ENCODE results near the gene TEF. TPM values are rescaled to one million over a fixed set of nuclear protein-coding genes. Genes with fewer than 3 reads are reported as not detected.
"Not testable (repeated sequence)": the region's sequence is repeated elsewhere in the genome, so short reads cannot be mapped to it uniquely, and the experiment has no call there.

TEF gene
- total and polyA plus RNA-seq, 9 of the 15 experiments (the other 6 are each of a cell fraction or from before 2014, with no cell fraction given): 0.04 to 3.1 (median 1.2) TPM

DNA sequence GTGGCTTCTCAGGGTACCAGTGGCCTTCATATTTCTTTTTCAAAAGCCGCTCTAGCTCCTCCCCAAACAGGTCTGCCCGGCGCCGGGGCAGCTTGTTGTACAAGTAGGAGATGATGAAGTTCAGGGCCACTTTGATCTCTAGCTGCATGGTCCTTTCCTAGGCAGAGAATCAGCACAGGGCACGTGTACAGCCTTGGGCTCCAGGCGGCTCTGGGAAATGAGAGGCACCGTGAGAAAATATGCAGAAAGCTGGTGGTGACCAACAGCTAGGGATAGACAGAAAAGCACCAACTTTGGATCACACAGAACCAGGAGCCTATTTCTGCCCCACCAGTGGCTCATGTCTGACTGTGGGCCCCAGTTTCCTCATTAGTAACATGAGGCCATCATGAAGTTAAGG is 55.5 kb downstream of the TEF start:
- no peak for DNase-seq (ENCODE audit: extremely low read depth in 1 of 4, low spot score in 3 of 4)
- Histone ChIP-seq H3K27ac (ENCODE audit: extremely low read depth, low read depth, low read length) (no peak overlapping the region), H4K20me1 (replicated peaks; ENCODE audit: control insufficient read depth, insufficient read depth, low read length) (no peaks in the 10 kb centered on the region; the same call in 1 of the 2 replicates), H2AFZ (ENCODE audit: low read depth, low read length) (no peak overlapping the region), H3K4me3 (no peak overlapping the region), H3K9me1 (ENCODE audit: control insufficient read depth, insufficient read depth, low read length) (no peaks in the 10 kb centered on the region), H3K36me3 (ENCODE audit: control insufficient read depth, insufficient read depth, low read length) (peaks cover 56% of the 10 kb centered on the region), H3K4me1 (replicated peaks in 1 of 2; ENCODE audit: control insufficient read depth in 2 of 2, insufficient read depth in 2 of 2, low read length in 2 of 2) (peaks cover 0 to 5% of the 10 kb centered on the region in 2 experiments; a peak in 2 of 5 replicates), H3K9me3 (replicated peaks; ENCODE audit: control insufficient read depth, insufficient read depth, low read depth, low read length) (no peaks in the 10 kb centered on the region), H3K27me3 (ENCODE audit: control insufficient read depth in 2 of 2, insufficient read depth in 2 of 2, low read length in 2 of 2) (no peaks in the 10 kb centered on the region), H3K4me2 (ENCODE audit: insufficient read depth, low read length) (no peak overlapping the region), H3K79me2 (ENCODE audit: control insufficient read depth, insufficient read depth, low read length) (peaks cover 28% of the 10 kb centered on the region), H3K9ac (ENCODE audit: insufficient read depth in 1 of 2, low read depth in 2 of 2, low read length in 2 of 2) (no peak overlapping the region)
- ChIA-PET CTCF (ENCODE audit: low intra/inter-chr PET ratio) (no interaction called here), POLR2A (interaction anchor here (0.8 kb wide), 2 partner anchors 11 to 43 kb away, joined by 3 read pairs; no protein-coding TSS in a partner anchor)
- ATAC-seq: no peak
- no peak for FAIRE-seq
- in situ Hi-C loops (cut with MboI) (no loop called here), intact Hi-C loops (cut with micrococcal nuclease) (no loop called here)
- no TSS peak for BruUV-seq (replicated peaks)
- TF ChIP-seq, protein P1, sequence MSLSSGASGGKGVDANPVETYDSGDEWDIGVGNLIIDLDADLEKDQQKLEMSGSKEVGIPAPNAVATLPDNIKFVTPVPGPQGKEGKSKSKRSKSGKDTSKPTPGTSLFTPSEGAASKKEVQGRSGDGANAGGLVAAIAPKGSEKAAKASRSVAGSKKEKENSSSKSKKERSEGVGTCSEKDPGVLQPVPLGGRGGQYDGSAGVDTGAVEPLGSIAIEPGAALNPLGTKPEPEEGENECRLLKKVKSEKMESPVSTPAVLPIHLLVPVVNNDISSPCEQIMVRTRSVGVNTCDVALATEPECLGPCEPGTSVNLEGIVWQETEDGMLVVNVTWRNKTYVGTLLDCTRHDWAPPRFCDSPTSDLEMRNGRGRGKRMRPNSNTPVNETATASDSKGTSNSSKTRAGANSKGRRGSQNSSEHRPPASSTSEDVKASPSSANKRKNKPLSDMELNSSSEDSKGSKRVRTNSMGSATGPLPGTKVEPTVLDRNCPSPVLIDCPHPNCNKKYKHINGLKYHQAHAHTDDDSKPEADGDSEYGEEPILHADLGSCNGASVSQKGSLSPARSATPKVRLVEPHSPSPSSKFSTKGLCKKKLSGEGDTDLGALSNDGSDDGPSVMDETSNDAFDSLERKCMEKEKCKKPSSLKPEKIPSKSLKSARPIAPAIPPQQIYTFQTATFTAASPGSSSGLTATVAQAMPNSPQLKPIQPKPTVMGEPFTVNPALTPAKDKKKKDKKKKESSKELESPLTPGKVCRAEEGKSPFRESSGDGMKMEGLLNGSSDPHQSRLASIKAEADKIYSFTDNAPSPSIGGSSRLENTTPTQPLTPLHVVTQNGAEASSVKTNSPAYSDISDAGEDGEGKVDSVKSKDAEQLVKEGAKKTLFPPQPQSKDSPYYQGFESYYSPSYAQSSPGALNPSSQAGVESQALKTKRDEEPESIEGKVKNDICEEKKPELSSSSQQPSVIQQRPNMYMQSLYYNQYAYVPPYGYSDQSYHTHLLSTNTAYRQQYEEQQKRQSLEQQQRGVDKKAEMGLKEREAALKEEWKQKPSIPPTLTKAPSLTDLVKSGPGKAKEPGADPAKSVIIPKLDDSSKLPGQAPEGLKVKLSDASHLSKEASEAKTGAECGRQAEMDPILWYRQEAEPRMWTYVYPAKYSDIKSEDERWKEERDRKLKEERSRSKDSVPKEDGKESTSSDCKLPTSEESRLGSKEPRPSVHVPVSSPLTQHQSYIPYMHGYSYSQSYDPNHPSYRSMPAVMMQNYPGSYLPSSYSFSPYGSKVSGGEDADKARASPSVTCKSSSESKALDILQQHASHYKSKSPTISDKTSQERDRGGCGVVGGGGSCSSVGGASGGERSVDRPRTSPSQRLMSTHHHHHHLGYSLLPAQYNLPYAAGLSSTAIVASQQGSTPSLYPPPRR (CRISPR knock-in tag; IDR thresholded peaks at IDR 0.05; ENCODE audit: borderline replicate concordance): no peak
- no peak for TF ChIP-seq SP2 (IDR thresholded peaks at IDR 0.05; ENCODE audit: extremely low read depth, low read depth, low read length, poor library complexity, severe bottlenecking)
- TF ChIP-seq ZNF507 (tag; conservative IDR thresholded peaks at IDR 0.05): no peak
- no peak for TF ChIP-seq CBFA2T3 (IDR thresholded peaks at IDR 0.05)
- TF ChIP-seq THRAP3 (IDR thresholded peaks at IDR 0.05; ENCODE audit: borderline replicate concordance): no peak
- no peak for TF ChIP-seq BRF1 (IDR thresholded peaks at IDR 0.05; ENCODE audit: borderline replicate concordance, extremely low read depth, insufficient read length)
- TF ChIP-seq GABPA (tag; conservative IDR thresholded peaks at IDR 0.05; ENCODE audit: low read depth): no peak
- no peak for TF ChIP-seq NBN (IDR thresholded peaks at IDR 0.05; ENCODE audit: low read depth)
- TF ChIP-seq KLF1 (tag; IDR thresholded peaks at IDR 0.05): no peak
- no peak for TF ChIP-seq BMI1 (IDR thresholded peaks at IDR 0.05; ENCODE audit: low read length)
- TF ChIP-seq EP300 (IDR thresholded peaks at IDR 0.05; ENCODE audit: low read length): no peak
- TF ChIP-seq SP1 (CRISPR knock-in tag; IDR thresholded peaks at IDR 0.05): no peak
- WGBS (ENCODE audit: insufficient coverage, low coverage, missing lambda C conversion rate): 93% methylated on average over 7 of the region's 7 CpGs

GRCh38 chr22:41440511-41440910 is 58.8 kb downstream of the TEF start:
- DNase-seq (ENCODE audit: extremely low read depth in 1 of 4, low spot score in 3 of 4); BruUV-seq (replicated peaks); H3K27ac ChIP-seq (ENCODE audit: extremely low read depth, low read depth, low read length); in situ Hi-C loops (cut with MboI); intact Hi-C loops (cut with micrococcal nuclease); H4K20me1 ChIP-seq (replicated peaks; ENCODE audit: control insufficient read depth, insufficient read depth, low read length); H2AFZ ChIP-seq (ENCODE audit: low read depth, low read length); H3K4me3 ChIP-seq; ATAC-seq; H3K4me2 ChIP-seq (ENCODE audit: insufficient read depth, low read length); H3K9me1 ChIP-seq (ENCODE audit: control insufficient read depth, insufficient read depth, low read length); CTCF ChIA-PET (ENCODE audit: low intra/inter-chr PET ratio); FAIRE-seq; H3K9ac ChIP-seq (ENCODE audit: insufficient read depth in 1 of 2, low read depth in 2 of 2, low read length in 2 of 2); H3K27me3 ChIP-seq (ENCODE audit: control insufficient read depth in 2 of 2, insufficient read depth in 2 of 2, low read length in 2 of 2); H3K9me3 ChIP-seq (replicated peaks; ENCODE audit: control insufficient read depth, insufficient read depth, low read depth, low read length): not testable (repeated sequence)
- 83% methylated on average over 3 of the region's 5 CpGs for WGBS (ENCODE audit: insufficient coverage, low coverage, missing lambda C conversion rate)
- POLR2A ChIA-PET: interaction anchor here (0.6 kb wide), 1 partner anchor 1703 kb away, joined by 3 read pairs; no protein-coding TSS in a partner anchor
- Histone ChIP-seq H3K36me3 (ENCODE audit: control insufficient read depth, insufficient read depth, low read length) (peaks cover 52% of the 10 kb centered on the region), H3K79me2 (ENCODE audit: control insufficient read depth, insufficient read depth, low read length) (peaks cover 62% of the 10 kb centered on the region), H3K4me1 (replicated peaks in 1 of 2; ENCODE audit: control insufficient read depth in 2 of 2, insufficient read depth in 2 of 2, low read length in 2 of 2) (peaks cover 0 to 11% of the 10 kb centered on the region in 2 experiments; a peak in 3 of 5 replicates)
